Suprapubic skin (tissue), 4 donors: ENCODE results near the gene RTEL1. TPM values are rescaled to one million over a fixed set of nuclear protein-coding genes. Genes with fewer than 3 reads are reported as not detected.
"Not testable (repeated sequence)": the region's sequence is repeated elsewhere in the genome, so short reads cannot be mapped to it uniquely, and the experiment has no call there.

ENCODE experiments used
- DNase-seq, 2 donors: peaks; one replicate each; pipeline ENCODE4 v3.0.0-alpha.2; 2019; ENCODE audit warnings: low spot score in 2 of 2
- H3K27ac ChIP-seq: fragments of 200-600 bp; sonication (generic); one replicate; pipeline ENCODE4 v1.5.1; 2019
- H3K27me3 ChIP-seq: fragments of 200-600 bp; sonication (generic); one replicate; pipeline ENCODE4 v1.5.1; 2019
- H3K36me3 ChIP-seq: fragments of 200-600 bp; sonication (generic); one replicate; pipeline ENCODE4 v1.5.1; 2019
- H3K4me1 ChIP-seq: fragments of 200-600 bp; sonication (generic); one replicate; pipeline ENCODE4 v1.5.1; 2019
- H3K4me3 ChIP-seq: fragments of 200-600 bp; sonication (generic); one replicate; pipeline ENCODE4 v1.5.1; 2019; ENCODE audit warnings: mild to moderate bottlenecking
- H3K9me3 ChIP-seq: fragments of 200-600 bp; sonication (generic); one replicate; pipeline ENCODE4 v1.5.1; 2019
- CTCF ChIP-seq, 2 donors: fragments of 200-600 bp in 1 of 2; fragments of 450-650 bp in 1 of 2; sonication (generic) in 1 of 2; IDR thresholded peaks; one replicate each; pipeline ENCODE4 v1.5.1; 2016 to 2019; ENCODE audit warnings: antibody characterized with exemption in 2 of 2, mild to moderate bottlenecking in 1 of 2, moderate library complexity in 1 of 2
- EP300 ChIP-seq: sonication (generic); formaldehyde crosslinking; IDR thresholded peaks from one replicate; pipeline ENCODE4 v1.6.1; 2017; ENCODE audit warnings: antibody characterized with exemption
- POLR2A ChIP-seq, 2 donors: fragments of 450-650 bp; IDR thresholded peaks; one replicate each; pipeline ENCODE4 v1.6.1; 2017; ENCODE audit warnings: antibody characterized with exemption in 2 of 2, mild to moderate bottlenecking in 2 of 2, moderate library complexity in 2 of 2
- POLR2AphosphoS5 ChIP-seq, 3 donors: sonication (generic); formaldehyde crosslinking; IDR thresholded peaks; one replicate each; pipeline ENCODE4 v1.6.1; 2017; ENCODE audit warnings: antibody characterized with exemption in 3 of 3
- WGBS: methylation state at CpG from one replicate; pipeline ENCODE4 v1.1.5; 2018; 5-methylcytosine and 5-hydroxymethylcytosine counted together
- total RNA-seq, 4 donors: library from RNA; depleted of rRNA; stranded (reverse); fragments of >200 nt; gene quantifications; one replicate each; pipeline ENCODE4 v1.1.0, GENCODE V29; 2016

Gene RTEL1
- total RNA-seq, 4 donors from 2014 or later, result 6.9 to 26.6 (median 13.9) TPM

- Histone ChIP-seq H3K27me3 (no peaks in the 10 kb centered on the region), H3K36me3 (peaks cover 51% of the 10 kb centered on the region), H3K27ac (no peak overlapping the region), H3K4me1 (peaks cover 23% of the 10 kb centered on the region), H3K9me3 (peaks cover 9% of the 10 kb centered on the region), H3K4me3 (no peak overlapping the region)
- TF ChIP-seq POLR2A (IDR thresholded peaks at IDR 0.05), result no peak
- no peak for TF ChIP-seq POLR2AphosphoS5 (IDR thresholded peaks at IDR 0.05)
- no peak for TF ChIP-seq CTCF (IDR thresholded peaks at IDR 0.05)
- TF ChIP-seq EP300, result no peak
- DNase-seq, result peak; percentile 47 to 51
- WGBS, result 81% methylated on average over 12 of the region's 12 CpGs
Measured at GRCh38 chr20:63711085-63711645, 53.1 kb downstream of the RTEL1 start.

- no peak for DNase-seq
- WGBS, result 100% methylated on average over 1 of the region's 1 CpG
- H3K27ac ChIP-seq, result no peak overlapping the region
- H3K27me3 ChIP-seq, result no peaks in the 10 kb centered on the region
- H3K4me3 ChIP-seq, result no peak overlapping the region
- TF ChIP-seq CTCF (IDR thresholded peaks at IDR 0.05), result no peak
- no peak for TF ChIP-seq POLR2AphosphoS5 (IDR thresholded peaks at IDR 0.05)
- no peak for TF ChIP-seq POLR2A (IDR thresholded peaks at IDR 0.05)
- TF ChIP-seq EP300, result no peak
- peaks cover 9% of the 10 kb centered on the region for H3K9me3 ChIP-seq
- H3K4me1 ChIP-seq, result peaks cover 14% of the 10 kb centered on the region
- H3K36me3 ChIP-seq, result peaks cover 53% of the 10 kb centered on the region
Measured at GRCh38 chr20:63712191-63712590, 54.1 kb downstream of the RTEL1 start.

DNA sequence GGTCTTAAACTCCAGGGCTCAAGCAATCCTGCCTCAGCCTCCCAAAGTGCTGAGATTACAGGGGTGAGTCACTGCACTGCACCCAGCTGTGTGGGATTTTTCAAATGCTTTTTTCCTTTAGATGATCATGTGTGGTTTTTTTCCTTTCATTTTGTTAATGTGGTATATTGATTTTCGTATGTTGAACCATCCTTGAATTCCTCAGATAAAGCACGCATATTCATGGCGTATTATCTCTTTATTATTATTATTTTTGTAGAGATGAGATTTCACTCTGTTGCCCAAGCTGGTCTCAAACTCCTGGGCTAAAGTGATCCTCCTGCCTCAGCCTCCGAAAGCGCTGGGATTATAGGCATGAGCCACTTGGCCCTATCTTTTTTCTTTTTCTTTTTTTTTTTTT, 56.7 kb downstream of the RTEL1 start:
- Histone ChIP-seq H3K27ac (no peak overlapping the region), H3K9me3 (peaks cover 19% of the 10 kb centered on the region), H3K36me3 (peaks cover 64% of the 10 kb centered on the region), H3K4me1 (no peaks in the 10 kb centered on the region), H3K4me3 (no peak overlapping the region), H3K27me3 (no peaks in the 10 kb centered on the region)
- WGBS, result 98% methylated on average over 5 of the region's 5 CpGs
- TF ChIP-seq CTCF (IDR thresholded peaks at IDR 0.05) (no peak), EP300 (no peak), POLR2AphosphoS5 (IDR thresholded peaks at IDR 0.05) (no peak), POLR2A (IDR thresholded peaks at IDR 0.05) (no peak)
- no peak for DNase-seq

GRCh38 chr20:63718996-63719395, 60.9 kb downstream of the RTEL1 start:
- H3K9me3 ChIP-seq, result peaks cover 19% of the 10 kb centered on the region
- no peak for TF ChIP-seq EP300
- TF ChIP-seq CTCF (IDR thresholded peaks at IDR 0.05), result no peak
- TF ChIP-seq POLR2A (IDR thresholded peaks at IDR 0.05), result no peak
- H3K36me3 ChIP-seq, result peaks cover 63% of the 10 kb centered on the region
- no peak for DNase-seq
- WGBS, result 96% methylated on average over 2 of the region's 2 CpGs
- H3K27me3 ChIP-seq, result no peaks in the 10 kb centered on the region
- H3K4me1 ChIP-seq, result no peaks in the 10 kb centered on the region
- no peak overlapping the region for H3K27ac ChIP-seq
- H3K4me3 ChIP-seq, result no peak overlapping the region

DNA sequence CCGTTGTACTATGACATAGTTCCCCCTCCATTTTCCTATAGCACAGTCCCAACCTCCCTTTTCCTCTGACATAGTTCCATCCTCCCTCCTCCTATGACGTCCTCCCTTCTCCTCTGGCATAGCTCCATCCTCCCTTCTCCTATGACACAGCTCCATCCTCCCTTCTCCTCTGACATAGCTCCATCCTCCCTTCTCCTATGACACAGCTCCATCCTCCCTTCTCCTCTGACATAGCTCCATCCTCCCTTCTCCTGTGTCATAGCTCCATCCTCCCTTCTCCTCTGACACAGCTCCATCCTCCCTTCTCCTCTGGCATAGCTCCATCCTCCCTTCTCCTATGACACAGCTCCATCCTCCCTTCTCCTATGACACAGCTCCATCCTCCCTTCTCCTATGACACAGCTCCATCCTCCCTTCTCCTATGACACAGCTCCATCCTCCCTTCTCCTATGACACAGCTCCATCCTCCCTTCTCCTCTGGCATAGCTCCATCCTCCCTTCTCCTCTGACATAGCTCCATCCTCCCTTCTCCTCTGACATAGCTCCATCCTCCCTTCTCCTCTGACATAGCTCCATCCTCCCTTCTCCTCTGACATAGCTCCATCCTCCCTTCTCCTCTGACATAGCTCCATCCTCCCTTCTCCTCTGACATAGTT, 65.0 kb downstream of the RTEL1 start:
- 88% methylated on average over 2 of the region's 2 CpGs for WGBS
- Histone ChIP-seq H3K9me3 (peaks cover 19% of the 10 kb centered on the region), H3K36me3 (peaks cover 38% of the 10 kb centered on the region)
- H3K27ac ChIP-seq, H3K27me3 ChIP-seq, H3K4me1 ChIP-seq, DNase-seq, H3K4me3 ChIP-seq: not testable (repeated sequence)

- H3K4me3 ChIP-seq, H3K27me3 ChIP-seq, H3K9me3 ChIP-seq, H3K27ac ChIP-seq, H3K4me1 ChIP-seq: not testable (repeated sequence)
- peaks cover 34% of the 10 kb centered on the region for H3K36me3 ChIP-seq
- 91% methylated on average over 18 of the region's 18 CpGs for WGBS
- DNase-seq, result peak in 1 of 2 donors; percentile 37
Measured at GRCh38 chr20:63730189-63730733, 72.1 kb downstream of the RTEL1 start.
